Choroid plexus epithelial cell (primary cell): Measurements from ENCODE around the gene PMS1.
A peak's percentile ranks its signal among the peaks of the same experiment; 100 is the strongest.

Experiments used
- DNase-seq: peaks from one replicate; pipeline ENCODE4 v3.0.0-alpha.2; 2010; ENCODE audit warnings: low read depth
- H3K4me3 ChIP-seq: 2 replicates; pipeline ENCODE4 v1.5.1; 2011; ENCODE audit warnings: low read depth, mild to moderate bottlenecking, control low read depth, low read length, moderate library complexity
- TF ChIP-seq, protein P1 (sequence below): conservative IDR thresholded peaks from 2 replicates; pipeline ENCODE4 v1.5.1; 2011; ENCODE audit warnings: low read depth, mild to moderate bottlenecking, control low read depth, inconsistent platforms, low read length, moderate library complexity

Gene PMS1

DNA sequence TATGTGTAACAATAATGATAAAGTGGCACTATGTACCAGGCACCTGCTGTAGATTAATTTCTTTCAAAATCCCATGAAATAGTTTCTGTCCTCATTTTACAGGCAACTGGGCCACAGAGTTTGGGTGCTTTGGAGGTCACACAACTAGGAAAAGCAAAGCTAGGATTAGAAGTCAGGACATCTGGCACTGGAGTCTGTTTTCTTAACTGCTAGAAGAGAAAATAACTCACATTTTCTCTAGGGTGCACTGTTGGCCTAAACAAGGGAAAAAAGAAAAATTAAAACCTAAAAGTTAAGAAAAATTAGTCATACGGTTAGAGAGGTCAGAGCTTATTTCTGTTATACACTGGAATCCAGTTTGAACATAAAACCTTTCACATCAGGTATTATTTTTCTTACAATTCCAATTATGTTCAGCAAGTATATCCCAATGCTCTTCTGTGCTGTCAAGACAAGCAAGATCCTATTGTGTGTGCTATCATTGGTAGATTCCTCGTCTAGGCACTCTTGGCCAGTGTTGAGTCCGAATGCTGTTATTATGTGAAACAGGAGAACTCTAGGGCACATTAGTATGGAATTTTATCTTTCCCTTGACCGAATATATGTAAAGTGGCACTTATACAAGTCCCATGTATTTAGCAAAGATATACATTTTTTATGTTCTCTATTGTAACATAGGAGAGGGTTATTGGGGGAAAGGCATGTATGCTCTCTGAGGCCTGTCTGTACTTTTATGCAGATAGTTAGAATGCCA lies 20.2 kb upstream of the PMS1 start:
- DNase-seq: peak; percentile 42
- no peak overlapping the region for H3K4me3 ChIP-seq
- TF ChIP-seq, protein P1, sequence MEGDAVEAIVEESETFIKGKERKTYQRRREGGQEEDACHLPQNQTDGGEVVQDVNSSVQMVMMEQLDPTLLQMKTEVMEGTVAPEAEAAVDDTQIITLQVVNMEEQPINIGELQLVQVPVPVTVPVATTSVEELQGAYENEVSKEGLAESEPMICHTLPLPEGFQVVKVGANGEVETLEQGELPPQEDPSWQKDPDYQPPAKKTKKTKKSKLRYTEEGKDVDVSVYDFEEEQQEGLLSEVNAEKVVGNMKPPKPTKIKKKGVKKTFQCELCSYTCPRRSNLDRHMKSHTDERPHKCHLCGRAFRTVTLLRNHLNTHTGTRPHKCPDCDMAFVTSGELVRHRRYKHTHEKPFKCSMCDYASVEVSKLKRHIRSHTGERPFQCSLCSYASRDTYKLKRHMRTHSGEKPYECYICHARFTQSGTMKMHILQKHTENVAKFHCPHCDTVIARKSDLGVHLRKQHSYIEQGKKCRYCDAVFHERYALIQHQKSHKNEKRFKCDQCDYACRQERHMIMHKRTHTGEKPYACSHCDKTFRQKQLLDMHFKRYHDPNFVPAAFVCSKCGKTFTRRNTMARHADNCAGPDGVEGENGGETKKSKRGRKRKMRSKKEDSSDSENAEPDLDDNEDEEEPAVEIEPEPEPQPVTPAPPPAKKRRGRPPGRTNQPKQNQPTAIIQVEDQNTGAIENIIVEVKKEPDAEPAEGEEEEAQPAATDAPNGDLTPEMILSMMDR: no peak

DNA sequence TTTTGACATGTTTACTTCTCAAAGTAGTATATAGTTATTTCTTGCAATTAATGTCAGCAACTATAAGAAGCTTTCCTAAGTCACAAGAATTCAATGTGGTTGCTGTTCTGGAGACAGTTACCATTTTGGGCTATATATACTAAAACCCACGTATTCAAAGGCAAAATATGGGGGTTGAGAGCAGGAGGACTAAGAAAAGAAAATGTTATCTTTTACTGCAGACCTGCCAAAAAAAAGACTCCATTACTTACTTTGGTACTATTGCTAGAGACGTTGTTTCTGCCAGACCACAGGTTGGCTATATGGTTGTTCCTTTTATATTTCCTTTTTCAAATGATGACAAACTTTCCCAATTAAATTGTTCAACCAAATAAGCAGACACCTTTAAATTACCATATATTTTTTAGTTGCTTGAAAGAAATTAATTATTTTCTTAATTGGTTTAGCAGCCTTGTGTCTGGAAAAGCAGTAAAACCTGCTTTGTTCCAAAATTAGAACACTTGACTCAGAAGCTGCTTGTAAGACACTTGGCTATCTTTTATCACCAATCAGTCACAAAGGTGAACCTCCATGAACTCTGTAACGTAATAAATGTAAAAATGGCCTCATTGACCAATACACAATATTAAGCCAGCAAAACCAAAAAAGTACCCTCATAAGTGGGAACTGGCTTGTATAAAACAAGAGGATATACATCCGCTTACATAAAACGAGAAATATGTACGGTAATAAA lies 13.5 kb upstream of the PMS1 start:
- TF ChIP-seq, protein P1: no peak
- no peak for DNase-seq
- H3K4me3 ChIP-seq: no peak overlapping the region

DNA sequence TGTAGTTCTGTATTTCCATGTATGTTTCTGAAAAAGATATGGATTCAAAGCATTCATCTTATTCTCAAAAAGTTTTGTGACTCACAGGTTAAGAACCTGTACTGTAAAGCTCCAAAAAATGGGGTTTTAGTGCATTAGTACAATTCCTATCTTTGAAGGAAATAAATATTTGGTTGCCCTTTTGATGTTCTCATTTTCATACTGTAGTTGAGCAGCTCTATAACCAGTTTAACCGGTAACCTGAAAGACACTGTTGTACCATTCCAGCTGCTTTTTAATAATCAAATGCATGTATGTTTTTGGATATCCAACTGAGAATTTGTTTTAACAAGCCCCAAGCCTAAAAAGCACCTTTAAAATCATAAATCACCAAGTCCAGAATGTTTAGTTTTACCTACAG lies 12.0 kb upstream of the PMS1 start:
- DNase-seq: no peak
- no peak overlapping the region for H3K4me3 ChIP-seq
- TF ChIP-seq, protein P1: no peak

GRCh38 chr2:189782221-189782671 lies 2.0 kb upstream of the PMS1 start:
- no peak overlapping the region for H3K4me3 ChIP-seq
- peak; percentile 23 for DNase-seq
- TF ChIP-seq, protein P1: no peak

- peak; percentile 60 for DNase-seq
- peak overlapping the region; percentile 87 for H3K4me3 ChIP-seq
- TF ChIP-seq, protein P1: no peak
Measured at GRCh38 chr2:189783451-189783926, 761 bp upstream of the PMS1 start.

GRCh38 chr2:189791338-189792042 lies 7.2 kb downstream of the PMS1 start:
- DNase-seq: peak; percentile 10
- no peak overlapping the region for H3K4me3 ChIP-seq
- TF ChIP-seq, protein P1: no peak
